ENCODE measurements around the gene KCNRG. TPM values are rescaled to one million over a fixed set of nuclear protein-coding genes. Genes with fewer than 3 reads are reported as not detected.

KCNRG gene
- total RNA-seq, 1 donor from 2014 or later = 0.88 TPM

GRCh38 chr13:50011461-50011860 lies 3.8 kb upstream of the KCNRG start:
- H2AFZ ChIP-seq (replicated peaks) = no peak overlapping the region
- H4K20me1 ChIP-seq (ENCODE audit: low read depth) = peaks cover 78% of the 10 kb centered on the region
- H3K27ac Mint-ChIP-seq = no peak overlapping the region
- no peaks in the 10 kb centered on the region for H3K27me3 Mint-ChIP-seq (ENCODE audit: insufficient read depth, low read depth)
- H3K9ac ChIP-seq = no peak overlapping the region
- peaks cover 22% of the 10 kb centered on the region for H3K36me3 ChIP-seq
- H3K9me3 Mint-ChIP-seq = peaks cover under 1% of the 10 kb centered on the region
- no peak overlapping the region for H3K4me2 ChIP-seq
- no peaks in the 10 kb centered on the region for H3K9me3 ChIP-seq (ENCODE audit: low read depth)
- peaks cover 62% of the 10 kb centered on the region for H3K36me3 Mint-ChIP-seq
- TF ChIP-seq EZH2 (IDR thresholded peaks at IDR 0.05) (no peak), EZH2phosphoT487 (IDR thresholded peaks at IDR 0.05) (no peak)
- TF ChIP-seq, protein P1, sequence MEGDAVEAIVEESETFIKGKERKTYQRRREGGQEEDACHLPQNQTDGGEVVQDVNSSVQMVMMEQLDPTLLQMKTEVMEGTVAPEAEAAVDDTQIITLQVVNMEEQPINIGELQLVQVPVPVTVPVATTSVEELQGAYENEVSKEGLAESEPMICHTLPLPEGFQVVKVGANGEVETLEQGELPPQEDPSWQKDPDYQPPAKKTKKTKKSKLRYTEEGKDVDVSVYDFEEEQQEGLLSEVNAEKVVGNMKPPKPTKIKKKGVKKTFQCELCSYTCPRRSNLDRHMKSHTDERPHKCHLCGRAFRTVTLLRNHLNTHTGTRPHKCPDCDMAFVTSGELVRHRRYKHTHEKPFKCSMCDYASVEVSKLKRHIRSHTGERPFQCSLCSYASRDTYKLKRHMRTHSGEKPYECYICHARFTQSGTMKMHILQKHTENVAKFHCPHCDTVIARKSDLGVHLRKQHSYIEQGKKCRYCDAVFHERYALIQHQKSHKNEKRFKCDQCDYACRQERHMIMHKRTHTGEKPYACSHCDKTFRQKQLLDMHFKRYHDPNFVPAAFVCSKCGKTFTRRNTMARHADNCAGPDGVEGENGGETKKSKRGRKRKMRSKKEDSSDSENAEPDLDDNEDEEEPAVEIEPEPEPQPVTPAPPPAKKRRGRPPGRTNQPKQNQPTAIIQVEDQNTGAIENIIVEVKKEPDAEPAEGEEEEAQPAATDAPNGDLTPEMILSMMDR (IDR thresholded peaks at IDR 0.05) = no peak
- H3K27me3 ChIP-seq = no peaks in the 10 kb centered on the region
- H3K79me2 ChIP-seq (ENCODE audit: low read depth) = peaks cover 77% of the 10 kb centered on the region
- peak overlapping the region; percentile 2 for H3K27ac ChIP-seq
- no peaks in the 10 kb centered on the region for H3K4me1 Mint-ChIP-seq
- H3F3A ChIP-seq (ENCODE audit: low read depth) = peaks cover 60% of the 10 kb centered on the region
- no peak overlapping the region for H3K4me3 ChIP-seq
- DNase-seq (ENCODE audit: low spot score) = no peak
- H3K4me1 ChIP-seq = peaks cover 13% of the 10 kb centered on the region
- H3K4me3 Mint-ChIP-seq = no peak overlapping the region

DNA sequence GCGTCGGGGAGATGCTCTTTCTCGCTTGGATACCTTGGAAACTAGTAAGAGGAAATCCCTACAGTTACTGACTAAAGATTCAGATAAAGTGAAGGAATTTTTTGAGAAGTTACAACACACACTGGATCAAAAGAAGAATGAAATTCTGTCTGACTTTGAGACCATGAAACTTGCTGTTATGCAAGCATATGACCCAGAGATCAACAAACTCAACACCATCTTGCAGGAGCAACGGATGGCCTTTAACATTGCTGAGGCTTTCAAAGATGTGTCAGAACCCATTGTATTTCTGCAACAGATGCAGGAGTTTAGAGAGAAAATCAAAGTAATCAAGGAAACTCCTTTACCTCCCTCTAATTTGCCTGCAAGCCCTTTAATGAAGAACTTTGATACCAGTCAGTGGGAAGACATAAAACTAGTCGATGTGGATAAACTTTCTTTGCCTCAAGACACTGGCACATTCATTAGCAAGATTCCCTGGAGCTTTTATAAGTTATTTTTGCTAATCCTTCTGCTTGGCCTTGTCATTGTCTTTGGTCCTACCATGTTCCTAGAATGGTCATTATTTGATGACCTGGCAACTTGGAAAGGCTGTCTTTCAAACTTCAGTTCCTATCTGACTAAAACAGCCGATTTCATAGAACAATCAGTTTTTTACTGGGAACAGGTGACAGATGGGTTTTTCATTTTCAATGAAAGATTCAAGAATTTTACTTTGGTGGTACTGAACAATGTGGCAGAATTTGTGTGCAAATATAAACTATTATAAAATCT lies 2.7 kb upstream of the KCNRG start:
- TF ChIP-seq, protein P1 (IDR thresholded peaks at IDR 0.05) = no peak
- TF ChIP-seq EZH2phosphoT487 (IDR thresholded peaks at IDR 0.05) (no peak), EZH2 (IDR thresholded peaks at IDR 0.05) (no peak)
- Histone ChIP-seq H3K4me2 (no peak overlapping the region), H3K9ac (no peak overlapping the region), H3K79me2 (ENCODE audit: low read depth) (peaks cover 66% of the 10 kb centered on the region), H3K9me3 (ENCODE audit: low read depth) (no peaks in the 10 kb centered on the region), H3K4me1 (peaks cover 13% of the 10 kb centered on the region), H3K27ac (no peak overlapping the region), H2AFZ (replicated peaks) (no peak overlapping the region), H3K4me3 (no peak overlapping the region), H3F3A (ENCODE audit: low read depth) (peaks cover 56% of the 10 kb centered on the region), H3K36me3 (peaks cover 27% of the 10 kb centered on the region), H4K20me1 (ENCODE audit: low read depth) (peaks cover 75% of the 10 kb centered on the region), H3K27me3 (no peaks in the 10 kb centered on the region)
- H3K4me3 Mint-ChIP-seq = no peak overlapping the region
- H3K27me3 Mint-ChIP-seq (ENCODE audit: insufficient read depth, low read depth) = no peaks in the 10 kb centered on the region
- DNase-seq (ENCODE audit: low spot score) = no peak
- H3K27ac Mint-ChIP-seq = no peak overlapping the region
- H3K4me1 Mint-ChIP-seq = no peaks in the 10 kb centered on the region
- H3K36me3 Mint-ChIP-seq = peaks cover 61% of the 10 kb centered on the region
- H3K9me3 Mint-ChIP-seq = no peaks in the 10 kb centered on the region

GRCh38 chr13:50014386-50014785 lies 858 bp upstream of the KCNRG start:
- Histone ChIP-seq H3K9me3 (ENCODE audit: low read depth) (no peaks in the 10 kb centered on the region), H3K4me1 (peaks cover 13% of the 10 kb centered on the region), H4K20me1 (ENCODE audit: low read depth) (peaks cover 64% of the 10 kb centered on the region), H3F3A (ENCODE audit: low read depth) (peaks cover 43% of the 10 kb centered on the region), H2AFZ (replicated peaks) (no peak overlapping the region), H3K79me2 (ENCODE audit: low read depth) (peaks cover 48% of the 10 kb centered on the region), H3K36me3 (peaks cover 27% of the 10 kb centered on the region), H3K4me2 (no peak overlapping the region), H3K4me3 (no peak overlapping the region), H3K27me3 (no peaks in the 10 kb centered on the region), H3K27ac (no peak overlapping the region), H3K9ac (no peak overlapping the region)
- no peak for DNase-seq (ENCODE audit: low spot score)
- H3K36me3 Mint-ChIP-seq = peaks cover 66% of the 10 kb centered on the region
- no peaks in the 10 kb centered on the region for H3K9me3 Mint-ChIP-seq
- no peak for TF ChIP-seq EZH2 (IDR thresholded peaks at IDR 0.05)
- TF ChIP-seq, protein P1 (IDR thresholded peaks at IDR 0.05) = no peak
- TF ChIP-seq EZH2phosphoT487 (IDR thresholded peaks at IDR 0.05) = no peak
- no peak overlapping the region for H3K27ac Mint-ChIP-seq
- H3K27me3 Mint-ChIP-seq (ENCODE audit: insufficient read depth, low read depth) = no peaks in the 10 kb centered on the region
- no peak overlapping the region for H3K4me3 Mint-ChIP-seq
- no peaks in the 10 kb centered on the region for H3K4me1 Mint-ChIP-seq
